NCI-H2029 treated with DMSO at 0.1 percent for 48 hours (cell line): Measurements from ENCODE around the gene ANKRD50.

ENCODE experiments used
- DNase-seq: peaks from one replicate; lab custom pipeline; 2025; lab: John Stamatoyannopoulos, UW

Gene ANKRD50

GRCh38 chr4:124712372-124713184 is at the start of gene ANKRD50:
TSS of gene ANKRD50 (minus strand) at chr4:124712732. CDS start at chr4:124710511, 2,221 bp downstream.
- peak; percentile 62 for DNase-seq

GRCh38 chr4:124757126-124757525 is 44.6 kb upstream of the ANKRD50 start:
- no peak for DNase-seq

GRCh38 chr4:124754681-124755080 is 42.1 kb upstream of the ANKRD50 start:
- DNase-seq, result no peak

- peak; percentile 77 for DNase-seq
Measured at GRCh38 chr4:124753941-124754581, 41.5 kb upstream of the ANKRD50 start.

- DNase-seq, result no peak
Measured at GRCh38 chr4:124749421-124749820, 36.9 kb upstream of the ANKRD50 start.

GRCh38 chr4:124748965-124749364 is 36.4 kb upstream of the ANKRD50 start:
- no peak for DNase-seq

- DNase-seq, result no peak
Measured at GRCh38 chr4:124745985-124746801, 33.7 kb upstream of the ANKRD50 start.

GRCh38 chr4:124743711-124744110 is 31.2 kb upstream of the ANKRD50 start:
- DNase-seq, result no peak

- no peak for DNase-seq
Measured at GRCh38 chr4:124740501-124740900, 28.0 kb upstream of the ANKRD50 start.

GRCh38 chr4:124738994-124739393 is 26.5 kb upstream of the ANKRD50 start:
- DNase-seq, result no peak

- DNase-seq, result no peak
Measured at GRCh38 chr4:124737619-124738018, 25.1 kb upstream of the ANKRD50 start.

- no peak for DNase-seq
Measured at GRCh38 chr4:124736526-124736925, 24.0 kb upstream of the ANKRD50 start.

GRCh38 chr4:124727331-124727890 is 14.9 kb upstream of the ANKRD50 start:
- no peak for DNase-seq

- DNase-seq, result no peak
Measured at GRCh38 chr4:124726269-124726668, 13.7 kb upstream of the ANKRD50 start.

- no peak for DNase-seq
Measured at GRCh38 chr4:124722071-124722470, 9.5 kb upstream of the ANKRD50 start.

- DNase-seq, result no peak
Measured at GRCh38 chr4:124717101-124717500, 4.6 kb upstream of the ANKRD50 start.

- DNase-seq, result peak; percentile 62
Measured at GRCh38 chr4:124713185-124713592, 657 bp upstream of the ANKRD50 start.

GRCh38 chr4:124711471-124712371 is 811 bp downstream of the ANKRD50 start:
- DNase-seq, result peak; percentile 44

- peak; percentile 46 for DNase-seq
Measured at GRCh38 chr4:124710911-124711310, 1.6 kb downstream of the ANKRD50 start.

- DNase-seq, result no peak
Measured at GRCh38 chr4:124710015-124710741, 2.4 kb downstream of the ANKRD50 start.
